Measurements from ENCODE around the gene RAMP2.
"Not testable (repeated sequence)": the region's sequence is repeated elsewhere in the genome, so short reads cannot be mapped to it uniquely, and the experiment has no call there.

The RAMP2 gene, protein sequence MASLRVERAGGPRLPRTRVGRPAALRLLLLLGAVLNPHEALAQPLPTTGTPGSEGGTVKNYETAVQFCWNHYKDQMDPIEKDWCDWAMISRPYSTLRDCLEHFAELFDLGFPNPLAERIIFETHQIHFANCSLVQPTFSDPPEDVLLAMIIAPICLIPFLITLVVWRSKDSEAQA

GRCh38 chr17:42760652-42761581 lies at the start of gene RAMP2:
Gene RAMP2 (plus strand): TSS chr17:42761227. CDS start chr17:42761262, 35 bp downstream.
- Histone ChIP-seq H3K9me3 (ENCODE audit: control insufficient read depth in 1 of 2, low read length in 2 of 2) (no peaks in the 10 kb centered on the region), H3K36me3 (ENCODE audit: control insufficient read depth in 1 of 2, insufficient read depth in 2 of 2, low read length in 2 of 2) (no peaks in the 10 kb centered on the region), H3K27me3 (ENCODE audit: control insufficient read depth in 1 of 2, insufficient read depth in 2 of 2, low read length in 2 of 2) (peaks cover 9 to 22% of the 10 kb centered on the region in 2 donors), H3K4me3 (ENCODE audit: low read depth in 1 of 2, low read length in 2 of 2) (peak within 1 kb of the TSS; percentile 43 to 61), H3K9ac (ENCODE audit: low read depth in 1 of 2, low read length in 2 of 2) (peak within 1 kb of the TSS in 1 of 2 donors; percentile 38), H3K27ac (ENCODE audit: low read depth, low read length) (no peak within 1 kb of the TSS), H3K4me1 (ENCODE audit: control insufficient read depth in 1 of 2, insufficient read depth in 2 of 2, low read length in 2 of 2) (peaks cover 4 to 12% of the 10 kb centered on the region in 2 donors)

DNA sequence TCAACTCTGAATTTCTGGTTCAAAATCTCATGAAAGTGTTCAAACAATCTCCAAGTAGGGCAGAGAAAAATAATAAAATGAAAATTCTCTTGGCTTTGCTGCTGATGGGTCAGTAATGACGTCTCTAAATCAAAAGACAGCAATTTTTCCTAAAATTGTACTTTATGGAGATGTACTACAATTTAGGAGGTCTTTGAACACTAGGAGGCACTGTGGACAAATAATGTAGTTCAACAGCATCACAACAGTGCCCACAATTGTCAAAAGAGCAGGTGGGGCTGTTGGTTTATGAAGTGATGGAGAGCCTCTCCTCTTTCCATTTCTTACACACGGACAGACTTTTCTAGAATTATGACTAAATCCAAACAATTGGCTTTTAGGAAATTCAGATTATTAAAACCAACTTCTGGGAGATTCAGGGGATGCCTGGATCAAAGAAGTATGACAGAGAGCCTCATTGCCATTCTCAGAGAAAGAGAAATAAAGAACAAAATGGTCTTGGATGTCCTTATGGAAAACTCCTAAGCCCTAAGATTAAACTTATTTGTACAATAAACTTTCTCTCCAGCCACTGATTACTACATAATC lies 39.9 kb upstream of the RAMP2 start:
- Histone ChIP-seq H3K27ac (ENCODE audit: low read depth, low read length) (no peak overlapping the region), H3K36me3 (ENCODE audit: control insufficient read depth in 1 of 2, insufficient read depth in 2 of 2, low read length in 2 of 2) (peaks cover 35 to 80% of the 10 kb centered on the region in 2 donors), H3K9me3 (ENCODE audit: control insufficient read depth in 1 of 2, low read length in 2 of 2) (no peaks in the 10 kb centered on the region)

DNA sequence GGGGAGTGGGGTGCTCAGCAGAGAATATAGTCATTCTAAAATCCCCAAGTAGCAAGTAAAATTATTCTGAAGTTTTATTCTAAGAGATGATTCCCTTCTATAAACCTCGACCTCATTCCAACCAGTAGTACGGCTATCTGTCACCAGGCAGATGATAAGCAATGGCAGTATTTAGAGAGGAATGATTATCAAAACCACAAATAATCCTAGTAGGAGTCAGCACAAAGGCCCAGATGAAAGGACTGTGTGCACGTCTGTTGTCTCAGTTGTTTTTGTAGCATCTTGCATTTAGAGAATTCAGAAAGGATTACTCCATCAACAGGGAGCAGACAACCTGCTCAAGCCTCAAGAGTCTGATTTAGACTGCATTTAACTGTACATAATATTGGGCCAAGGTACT lies 37.4 kb upstream of the RAMP2 start:
- no peak overlapping the region for H3K27ac ChIP-seq (ENCODE audit: low read depth, low read length)
- no peaks in the 10 kb centered on the region for H3K27me3 ChIP-seq (ENCODE audit: control insufficient read depth in 1 of 2, insufficient read depth in 2 of 2, low read length in 2 of 2)
- H3K9ac ChIP-seq (ENCODE audit: low read depth in 1 of 2, low read length in 2 of 2) = no peak overlapping the region
- H3K4me3 ChIP-seq (ENCODE audit: low read depth in 1 of 2, low read length in 2 of 2) = no peak overlapping the region
- no peaks in the 10 kb centered on the region for H3K4me1 ChIP-seq (ENCODE audit: control insufficient read depth in 1 of 2, insufficient read depth in 2 of 2, low read length in 2 of 2)
- peaks cover 19 to 64% of the 10 kb centered on the region in 2 donors for H3K36me3 ChIP-seq (ENCODE audit: control insufficient read depth in 1 of 2, insufficient read depth in 2 of 2, low read length in 2 of 2)
- H3K9me3 ChIP-seq (ENCODE audit: control insufficient read depth in 1 of 2, low read length in 2 of 2) = no peaks in the 10 kb centered on the region

More for the DNA sequence above, 39.9 kb upstream of the RAMP2 start:
- Histone ChIP-seq H3K4me3 (ENCODE audit: low read depth in 1 of 2, low read length in 2 of 2) (no peak overlapping the region), H3K9ac (ENCODE audit: low read depth in 1 of 2, low read length in 2 of 2) (no peak overlapping the region), H3K4me1 (ENCODE audit: control insufficient read depth in 1 of 2, insufficient read depth in 2 of 2, low read length in 2 of 2) (no peaks in the 10 kb centered on the region), H3K27me3 (ENCODE audit: control insufficient read depth in 1 of 2, insufficient read depth in 2 of 2, low read length in 2 of 2) (no peaks in the 10 kb centered on the region)

DNA sequence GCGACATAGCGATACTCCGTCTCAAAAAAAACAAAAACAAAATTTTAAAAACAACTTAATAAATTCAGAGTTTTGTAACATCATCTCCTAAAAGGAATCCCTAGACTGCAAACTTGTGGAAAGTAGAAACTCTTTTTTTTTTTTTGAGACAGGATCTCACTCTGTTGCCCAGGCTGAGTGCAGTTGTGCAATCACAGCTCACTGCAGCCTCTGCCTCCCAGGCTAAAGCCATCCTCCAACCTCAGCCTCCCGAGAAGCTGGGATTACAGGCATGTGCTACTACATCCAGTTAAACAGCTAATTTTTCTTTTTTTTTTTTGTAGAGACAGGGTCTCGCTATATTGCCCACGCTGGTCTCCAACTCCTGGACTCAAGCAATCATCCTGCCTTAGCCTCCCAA lies 35.9 kb upstream of the RAMP2 start:
- Histone ChIP-seq H3K27ac (ENCODE audit: low read depth, low read length) (no peak overlapping the region), H3K9me3 (ENCODE audit: control insufficient read depth in 1 of 2, low read length in 2 of 2) (no peaks in the 10 kb centered on the region), H3K9ac (ENCODE audit: low read depth in 1 of 2, low read length in 2 of 2) (no peak overlapping the region), H3K27me3 (ENCODE audit: control insufficient read depth in 1 of 2, insufficient read depth in 2 of 2, low read length in 2 of 2) (no peaks in the 10 kb centered on the region), H3K4me1 (ENCODE audit: control insufficient read depth in 1 of 2, insufficient read depth in 2 of 2, low read length in 2 of 2) (no peaks in the 10 kb centered on the region), H3K4me3 (ENCODE audit: low read depth in 1 of 2, low read length in 2 of 2) (no peak overlapping the region), H3K36me3 (ENCODE audit: control insufficient read depth in 1 of 2, insufficient read depth in 2 of 2, low read length in 2 of 2) (peaks cover 10 to 64% of the 10 kb centered on the region in 2 donors)

- no peaks in the 10 kb centered on the region for H3K36me3 ChIP-seq (ENCODE audit: control insufficient read depth in 1 of 2, insufficient read depth in 2 of 2, low read length in 2 of 2)
- no peak overlapping the region for H3K27ac ChIP-seq (ENCODE audit: low read depth, low read length)
- H3K4me1 ChIP-seq (ENCODE audit: control insufficient read depth in 1 of 2, insufficient read depth in 2 of 2, low read length in 2 of 2) = peaks cover 10 to 15% of the 10 kb centered on the region in 2 donors
- H3K27me3 ChIP-seq (ENCODE audit: control insufficient read depth in 1 of 2, insufficient read depth in 2 of 2, low read length in 2 of 2) = no peaks in the 10 kb centered on the region
- H3K9ac ChIP-seq (ENCODE audit: low read depth in 1 of 2, low read length in 2 of 2) = no peak overlapping the region
- no peak overlapping the region for H3K4me3 ChIP-seq (ENCODE audit: low read depth in 1 of 2, low read length in 2 of 2)
- no peaks in the 10 kb centered on the region for H3K9me3 ChIP-seq (ENCODE audit: control insufficient read depth in 1 of 2, low read length in 2 of 2)
Observed at GRCh38 chr17:42740699-42741098, 20.3 kb upstream of the RAMP2 start.

DNA sequence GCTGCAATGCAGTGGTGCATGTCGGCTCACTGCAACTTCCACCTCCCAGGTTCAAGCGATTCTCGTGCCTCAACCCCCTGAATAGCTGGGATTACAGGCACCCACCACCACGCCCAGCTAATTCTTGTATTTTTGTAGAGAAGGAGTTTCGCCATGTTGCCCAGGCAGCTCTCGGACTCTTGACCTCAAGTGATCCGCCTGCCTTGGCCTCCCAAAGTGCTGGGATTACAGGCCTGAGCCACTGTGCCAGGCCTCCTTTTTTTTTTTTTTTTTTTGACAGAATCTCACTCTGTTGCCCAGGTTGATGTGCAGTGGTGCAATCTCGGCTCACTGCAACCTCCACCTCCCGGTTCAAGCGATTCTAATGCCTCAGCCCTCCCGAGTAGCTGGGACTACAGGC lies 18.1 kb upstream of the RAMP2 start:
- not testable (repeated sequence) for H3K27ac ChIP-seq (ENCODE audit: low read depth, low read length); H3K27me3 ChIP-seq (ENCODE audit: control insufficient read depth in 1 of 2, insufficient read depth in 2 of 2, low read length in 2 of 2); H3K9ac ChIP-seq (ENCODE audit: low read depth in 1 of 2, low read length in 2 of 2); H3K9me3 ChIP-seq (ENCODE audit: control insufficient read depth in 1 of 2, low read length in 2 of 2); H3K36me3 ChIP-seq (ENCODE audit: control insufficient read depth in 1 of 2, insufficient read depth in 2 of 2, low read length in 2 of 2); H3K4me3 ChIP-seq (ENCODE audit: low read depth in 1 of 2, low read length in 2 of 2)
- H3K4me1 ChIP-seq (ENCODE audit: control insufficient read depth in 1 of 2, insufficient read depth in 2 of 2, low read length in 2 of 2) = peaks cover 10 to 15% of the 10 kb centered on the region in 2 donors

DNA sequence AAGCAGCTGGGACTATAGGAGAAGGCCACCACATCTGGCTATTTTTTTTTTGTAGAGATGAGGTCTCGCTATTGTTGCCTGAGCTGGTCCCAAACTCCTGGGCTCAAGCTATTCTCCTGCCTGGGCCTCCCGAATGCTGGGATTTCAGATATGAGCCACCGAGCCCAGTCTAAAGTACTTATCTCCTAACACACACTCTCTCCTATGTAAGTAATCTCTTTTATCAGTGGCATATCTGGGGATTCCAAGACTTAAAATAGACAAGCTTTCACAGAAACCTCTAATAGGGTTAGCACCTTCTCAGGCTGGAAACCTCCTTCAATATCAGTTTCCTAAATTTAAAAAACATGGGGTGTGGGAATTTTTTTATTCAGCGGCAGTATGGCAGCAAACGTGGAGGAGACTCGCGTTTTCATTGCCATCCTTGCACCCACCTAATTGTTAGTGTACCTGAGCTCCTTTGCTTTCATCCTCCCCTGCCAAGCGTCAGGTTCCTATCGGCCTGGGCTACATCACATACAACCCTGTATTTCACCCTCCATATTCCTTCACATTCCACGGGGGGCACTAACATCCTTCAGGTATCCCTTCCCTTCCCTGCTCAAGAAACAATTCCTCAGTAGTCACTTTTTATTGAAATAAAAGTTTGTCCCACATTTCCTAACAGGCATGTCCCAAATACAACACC lies 17.3 kb upstream of the RAMP2 start:
- Histone ChIP-seq H3K9ac (ENCODE audit: low read depth in 1 of 2, low read length in 2 of 2) (peak overlapping the region; percentile 68 to 76), H3K9me3 (ENCODE audit: control insufficient read depth in 1 of 2, low read length in 2 of 2) (no peaks in the 10 kb centered on the region), H3K4me1 (ENCODE audit: control insufficient read depth in 1 of 2, insufficient read depth in 2 of 2, low read length in 2 of 2) (peaks cover 10 to 15% of the 10 kb centered on the region in 2 donors), H3K27ac (ENCODE audit: low read depth, low read length) (peak overlapping the region; percentile 93), H3K4me3 (ENCODE audit: low read depth in 1 of 2, low read length in 2 of 2) (peak overlapping the region; percentile 78 to 81), H3K36me3 (ENCODE audit: control insufficient read depth in 1 of 2, insufficient read depth in 2 of 2, low read length in 2 of 2) (no peaks in the 10 kb centered on the region), H3K27me3 (ENCODE audit: control insufficient read depth in 1 of 2, insufficient read depth in 2 of 2, low read length in 2 of 2) (no peaks in the 10 kb centered on the region)

DNA sequence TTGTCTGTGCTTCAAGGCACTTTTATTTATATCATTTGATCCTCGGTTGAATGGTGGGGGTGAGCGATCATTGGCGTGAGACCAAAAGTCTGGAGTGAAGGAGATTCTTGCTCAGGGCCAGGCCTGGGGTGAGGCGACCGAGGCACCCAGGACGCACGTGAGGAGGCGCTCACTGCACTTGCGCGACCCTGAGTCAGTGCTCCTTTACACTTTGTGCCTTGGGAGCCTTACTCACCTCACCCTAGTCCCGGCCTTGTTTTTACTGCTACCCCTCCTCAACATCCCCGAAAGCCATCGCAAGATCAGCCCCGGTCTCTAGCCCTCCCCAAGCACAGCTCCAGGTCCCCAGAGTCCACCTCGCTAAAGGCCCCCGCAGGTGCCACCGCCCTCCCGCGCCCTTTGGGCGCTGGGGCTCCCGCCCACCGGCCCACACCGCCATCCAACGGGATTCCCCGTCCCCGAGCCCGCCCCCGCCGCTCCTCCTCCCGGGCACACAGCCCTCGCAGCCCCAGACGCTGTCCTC lies 16.7 kb upstream of the RAMP2 start:
- Histone ChIP-seq H3K9me3 (ENCODE audit: control insufficient read depth in 1 of 2, low read length in 2 of 2) (no peaks in the 10 kb centered on the region), H3K4me1 (ENCODE audit: control insufficient read depth in 1 of 2, insufficient read depth in 2 of 2, low read length in 2 of 2) (peaks cover 10 to 15% of the 10 kb centered on the region in 2 donors), H3K4me3 (ENCODE audit: low read depth in 1 of 2, low read length in 2 of 2) (peak overlapping the region; percentile 78 to 81), H3K36me3 (ENCODE audit: control insufficient read depth in 1 of 2, insufficient read depth in 2 of 2, low read length in 2 of 2) (no peaks in the 10 kb centered on the region), H3K9ac (ENCODE audit: low read depth in 1 of 2, low read length in 2 of 2) (peak overlapping the region; percentile 68 to 76), H3K27ac (ENCODE audit: low read depth, low read length) (peak overlapping the region; percentile 93), H3K27me3 (ENCODE audit: control insufficient read depth in 1 of 2, insufficient read depth in 2 of 2, low read length in 2 of 2) (no peaks in the 10 kb centered on the region)

DNA sequence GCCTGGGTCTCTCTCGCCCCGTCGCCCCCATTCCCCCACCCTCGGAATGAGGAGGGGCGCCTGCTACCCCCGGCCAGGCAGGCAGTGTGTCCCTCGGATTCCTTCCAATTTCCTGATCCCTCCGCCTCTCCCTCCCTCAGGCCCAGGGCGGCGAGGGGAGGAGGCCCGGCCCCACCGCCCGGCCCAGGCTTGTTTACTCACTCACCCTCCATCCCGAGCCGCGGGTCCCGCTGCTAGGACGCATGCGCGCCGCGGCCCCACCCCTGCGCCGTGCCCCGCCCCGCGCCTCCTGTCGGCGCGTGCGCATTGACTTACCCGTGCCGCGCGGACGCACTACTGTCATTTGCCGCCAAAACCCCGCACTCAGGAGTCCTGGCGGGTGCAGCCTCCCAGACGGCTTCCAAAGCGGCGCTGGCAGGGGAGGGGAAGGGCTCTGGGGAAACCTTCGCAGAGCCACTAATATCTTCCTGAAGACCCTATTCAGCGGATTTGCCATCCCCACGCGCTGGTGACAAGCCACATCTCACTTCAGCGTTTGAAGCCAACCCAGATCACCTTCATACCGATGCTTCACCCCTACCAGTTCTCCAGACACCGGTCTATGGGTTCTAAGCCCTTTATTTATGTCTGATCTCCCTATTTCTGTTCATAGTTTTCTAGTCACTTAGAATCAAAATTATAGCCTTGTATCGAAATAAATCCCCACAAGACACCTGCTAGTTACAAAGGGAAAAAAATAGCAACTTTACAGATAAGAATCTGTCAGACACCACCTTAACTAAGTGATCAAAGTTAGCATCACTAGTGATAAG lies 16.0 kb upstream of the RAMP2 start, which contains the start of gene EZH1:
TSS of gene EZH1 (minus strand) at position 235 of the 812 bp plus-strand sequence. CDS start 16,099 bp downstream, outside the sequence.
- Histone ChIP-seq H3K4me1 (ENCODE audit: control insufficient read depth in 1 of 2, insufficient read depth in 2 of 2, low read length in 2 of 2) (peaks cover 10 to 16% of the 10 kb centered on the region in 2 donors), H3K27ac (ENCODE audit: low read depth, low read length) (peak within 1 kb of the TSS; percentile 93)

More for the DNA sequence above, 16.0 kb upstream of the RAMP2 start, which contains the start of gene EZH1:
- H3K4me3 ChIP-seq (ENCODE audit: low read depth in 1 of 2, low read length in 2 of 2) = peak within 1 kb of the TSS; percentile 78 to 81
- H3K9me3 ChIP-seq (ENCODE audit: control insufficient read depth in 1 of 2, low read length in 2 of 2) = no peaks in the 10 kb centered on the region
- no peaks in the 10 kb centered on the region for H3K36me3 ChIP-seq (ENCODE audit: control insufficient read depth in 1 of 2, insufficient read depth in 2 of 2, low read length in 2 of 2)
- H3K27me3 ChIP-seq (ENCODE audit: control insufficient read depth in 1 of 2, insufficient read depth in 2 of 2, low read length in 2 of 2) = no peaks in the 10 kb centered on the region
- H3K9ac ChIP-seq (ENCODE audit: low read depth in 1 of 2, low read length in 2 of 2) = peak within 1 kb of the TSS; percentile 68 to 76
